WTC11 (cell line): ENCODE data around the gene PFDN5. TPM values are rescaled to one million over a fixed set of nuclear protein-coding genes. Genes with fewer than 3 reads are reported as not detected.

ENCODE experiments used
- ATF6 ChIP-seq: sonication (generic); formaldehyde crosslinking; IDR thresholded peaks from 2 replicates; pipeline ENCODE4 v1.8.1; 2023; ENCODE audit warnings: mild to moderate bottlenecking, missing genetic modification reagents
- CREB1 ChIP-seq: sonication (generic); formaldehyde crosslinking; IDR thresholded peaks from 2 replicates; pipeline ENCODE4 v1.8.0; 2023; ENCODE audit warnings: mild to moderate bottlenecking, missing genetic modification reagents
- ELF4 ChIP-seq: sonication (generic); formaldehyde crosslinking; IDR thresholded peaks from 2 replicates; pipeline ENCODE4 v1.8.1; 2022; ENCODE audit warnings: low read depth, mild to moderate bottlenecking, moderate library complexity, missing genetic modification reagents
- FOXK1 ChIP-seq: sonication (generic); formaldehyde crosslinking; IDR thresholded peaks from 2 replicates; pipeline ENCODE4 v1.8.0; 2022; ENCODE audit warnings: mild to moderate bottlenecking, moderate library complexity, missing genetic modification reagents
- FOXP1 ChIP-seq: sonication (generic); formaldehyde crosslinking; IDR thresholded peaks from 2 replicates; pipeline ENCODE4 v1.8.0; 2022; ENCODE audit warnings: missing genetic modification reagents, mild to moderate bottlenecking, moderate library complexity, borderline replicate concordance
- IRF1 ChIP-seq: sonication (generic); formaldehyde crosslinking; IDR thresholded peaks from 2 replicates; pipeline ENCODE4 v1.8.0; 2023; ENCODE audit warnings: missing genetic modification reagents
- MXD4 ChIP-seq: fragments of 250-450 bp; sonication (Bioruptor Pico); IDR thresholded peaks from 2 replicates; pipeline ENCODE4 v1.8.0; 2021; ENCODE audit warnings: mild to moderate bottlenecking, moderate library complexity, borderline replicate concordance
- NFATC4 ChIP-seq: fragments of 250-450 bp; sonication (Bioruptor Pico); IDR thresholded peaks from 2 replicates; pipeline ENCODE4 v1.9.0; 2021; ENCODE audit warnings: mild to moderate bottlenecking
- NFYB ChIP-seq: sonication (generic); formaldehyde crosslinking; conservative IDR thresholded peaks from 2 replicates; pipeline ENCODE4 v1.8.0; 2022; ENCODE audit warnings: low read depth, missing genetic modification reagents
- NR2C2 ChIP-seq: sonication (generic); formaldehyde crosslinking; IDR thresholded peaks from 2 replicates; pipeline ENCODE4 v1.8.0; 2022; ENCODE audit warnings: mild to moderate bottlenecking, missing genetic modification reagents
- OVOL2 ChIP-seq: fragments of 250-450 bp; sonication (Bioruptor Pico); IDR thresholded peaks from 2 replicates; pipeline ENCODE4 v1.9.0; 2021; ENCODE audit warnings: mild to moderate bottlenecking, borderline replicate concordance
- PRDM15 ChIP-seq: sonication (generic); formaldehyde crosslinking; IDR thresholded peaks from 2 replicates; pipeline ENCODE4 v1.8.0; 2022; ENCODE audit warnings: missing genetic modification reagents
- PREB ChIP-seq: sonication (generic); formaldehyde crosslinking; IDR thresholded peaks from 2 replicates; pipeline ENCODE4 v1.8.1; 2022; ENCODE audit warnings: mild to moderate bottlenecking, missing genetic modification reagents, moderate library complexity, borderline replicate concordance
- RELA ChIP-seq: sonication (generic); formaldehyde crosslinking; IDR thresholded peaks from 2 replicates; pipeline ENCODE4 v1.8.1; 2022; ENCODE audit warnings: missing genetic modification reagents, mild to moderate bottlenecking, borderline replicate concordance
- RORB ChIP-seq: fragments of 250-450 bp; sonication (Bioruptor Pico); IDR thresholded peaks from 2 replicates; pipeline ENCODE4 v1.9.0; 2021; ENCODE audit warnings: mild to moderate bottlenecking
- SMAD3 ChIP-seq: sonication (generic); formaldehyde crosslinking; IDR thresholded peaks from 2 replicates; pipeline ENCODE4 v1.8.0; 2022; ENCODE audit warnings: missing genetic modification reagents, mild to moderate bottlenecking, borderline replicate concordance
- SMAD4 ChIP-seq: sonication (generic); formaldehyde crosslinking; IDR thresholded peaks from 2 replicates; pipeline ENCODE4 v1.8.0; 2022; ENCODE audit warnings: mild to moderate bottlenecking, missing genetic modification reagents
- TEAD1 ChIP-seq: sonication (generic); formaldehyde crosslinking; IDR thresholded peaks from 2 replicates; pipeline ENCODE4 v1.8.0; 2022; ENCODE audit warnings: mild to moderate bottlenecking, missing genetic modification reagents
- TP53 ChIP-seq: sonication (generic); formaldehyde crosslinking; IDR thresholded peaks from 2 replicates; pipeline ENCODE4 v1.8.1; 2023; ENCODE audit warnings: mild to moderate bottlenecking, missing genetic modification reagents
- ZNF138 ChIP-seq: sonication (generic); formaldehyde crosslinking; conservative IDR thresholded peaks from 2 replicates; pipeline ENCODE4 v1.8.1; 2022; ENCODE audit warnings: mild to moderate bottlenecking, moderate library complexity, missing genetic modification reagents
- ZNF317 ChIP-seq: sonication (generic); formaldehyde crosslinking; IDR thresholded peaks from 2 replicates; pipeline ENCODE4 v1.8.1; 2023; ENCODE audit warnings: low read depth, mild to moderate bottlenecking, moderate library complexity, missing genetic modification reagents, borderline replicate concordance
- ZNF671 ChIP-seq: fragments of 250-450 bp; sonication (Bioruptor Pico); IDR thresholded peaks from 2 replicates; pipeline ENCODE4 v1.8.0; 2021; ENCODE audit warnings: mild to moderate bottlenecking
- total RNA-seq: library from RNA; stranded (reverse); gene quantifications from 3 replicates; pipeline ENCODE4 v1.2.3, GENCODE V29; 2021
- TF ChIP-seq, protein P1 (sequence below): sonication (generic); formaldehyde crosslinking; IDR thresholded peaks from 2 replicates; pipeline ENCODE4 v1.8.1; 2023; ENCODE audit warnings: mild to moderate bottlenecking, missing genetic modification reagents, moderate library complexity
- TF ChIP-seq, protein P2 (sequence below): sonication (generic); formaldehyde crosslinking; IDR thresholded peaks from 2 replicates; pipeline ENCODE4 v1.8.1; 2022; ENCODE audit warnings: low read depth, missing genetic modification reagents, borderline replicate concordance
- TF ChIP-seq, protein P3 (sequence below): sonication (generic); formaldehyde crosslinking; conservative IDR thresholded peaks from 2 replicates; pipeline ENCODE4 v1.8.1; 2022; ENCODE audit warnings: mild to moderate bottlenecking, missing genetic modification reagents
- TF ChIP-seq, protein P4 (sequence below): sonication (generic); formaldehyde crosslinking; IDR thresholded peaks from 2 replicates; pipeline ENCODE4 v1.8.0; 2022; ENCODE audit warnings: mild to moderate bottlenecking, missing genetic modification reagents

The PFDN5 gene
- total RNA-seq, 1 experiment from 2014 or later: 263 TPM

GRCh38 chr12:53251477-53252348 is 43.6 kb upstream of the PFDN5 start (continued):
- no peak for TF ChIP-seq PRDM15
- no peak for TF ChIP-seq CREB1 (CRISPR knock-in tag)
- no peak for TF ChIP-seq ZNF671 (CRISPR knock-in tag)
- TF ChIP-seq ATF6 (CRISPR knock-in tag): no peak
- TF ChIP-seq, protein P1, sequence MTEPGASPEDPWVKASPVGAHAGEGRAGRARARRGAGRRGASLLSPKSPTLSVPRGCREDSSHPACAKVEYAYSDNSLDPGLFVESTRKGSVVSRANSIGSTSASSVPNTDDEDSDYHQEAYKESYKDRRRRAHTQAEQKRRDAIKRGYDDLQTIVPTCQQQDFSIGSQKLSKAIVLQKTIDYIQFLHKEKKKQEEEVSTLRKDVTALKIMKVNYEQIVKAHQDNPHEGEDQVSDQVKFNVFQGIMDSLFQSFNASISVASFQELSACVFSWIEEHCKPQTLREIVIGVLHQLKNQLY (CRISPR knock-in tag): no peak
- no peak for TF ChIP-seq NR2C2 (CRISPR knock-in tag)
- TF ChIP-seq IRF1 (CRISPR knock-in tag): no peak
- TF ChIP-seq ELF4 (CRISPR knock-in tag): no peak
- TF ChIP-seq TP53 (CRISPR knock-in tag): no peak
- no peak for TF ChIP-seq NFYB (CRISPR knock-in tag)
- no peak for TF ChIP-seq SMAD4 (CRISPR knock-in tag)
- TF ChIP-seq ZNF138 (CRISPR knock-in tag): no peak
- TF ChIP-seq, protein P2, sequence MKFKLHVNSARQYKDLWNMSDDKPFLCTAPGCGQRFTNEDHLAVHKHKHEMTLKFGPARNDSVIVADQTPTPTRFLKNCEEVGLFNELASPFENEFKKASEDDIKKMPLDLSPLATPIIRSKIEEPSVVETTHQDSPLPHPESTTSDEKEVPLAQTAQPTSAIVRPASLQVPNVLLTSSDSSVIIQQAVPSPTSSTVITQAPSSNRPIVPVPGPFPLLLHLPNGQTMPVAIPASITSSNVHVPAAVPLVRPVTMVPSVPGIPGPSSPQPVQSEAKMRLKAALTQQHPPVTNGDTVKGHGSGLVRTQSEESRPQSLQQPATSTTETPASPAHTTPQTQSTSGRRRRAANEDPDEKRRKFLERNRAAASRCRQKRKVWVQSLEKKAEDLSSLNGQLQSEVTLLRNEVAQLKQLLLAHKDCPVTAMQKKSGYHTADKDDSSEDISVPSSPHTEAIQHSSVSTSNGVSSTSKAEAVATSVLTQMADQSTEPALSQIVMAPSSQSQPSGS (CRISPR knock-in tag): no peak
- no peak for TF ChIP-seq MXD4 (CRISPR knock-in tag)
- TF ChIP-seq RELA (CRISPR knock-in tag): no peak
- TF ChIP-seq, protein P3, sequence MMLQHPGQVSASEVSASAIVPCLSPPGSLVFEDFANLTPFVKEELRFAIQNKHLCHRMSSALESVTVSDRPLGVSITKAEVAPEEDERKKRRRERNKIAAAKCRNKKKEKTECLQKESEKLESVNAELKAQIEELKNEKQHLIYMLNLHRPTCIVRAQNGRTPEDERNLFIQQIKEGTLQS (CRISPR knock-in tag): no peak
- no peak for TF ChIP-seq FOXP1 (CRISPR knock-in tag)
- 0 out of 2 replicates have a peak, but pooled peaks have one; percentile 33 for TF ChIP-seq SMAD3
- TF ChIP-seq, protein P4, sequence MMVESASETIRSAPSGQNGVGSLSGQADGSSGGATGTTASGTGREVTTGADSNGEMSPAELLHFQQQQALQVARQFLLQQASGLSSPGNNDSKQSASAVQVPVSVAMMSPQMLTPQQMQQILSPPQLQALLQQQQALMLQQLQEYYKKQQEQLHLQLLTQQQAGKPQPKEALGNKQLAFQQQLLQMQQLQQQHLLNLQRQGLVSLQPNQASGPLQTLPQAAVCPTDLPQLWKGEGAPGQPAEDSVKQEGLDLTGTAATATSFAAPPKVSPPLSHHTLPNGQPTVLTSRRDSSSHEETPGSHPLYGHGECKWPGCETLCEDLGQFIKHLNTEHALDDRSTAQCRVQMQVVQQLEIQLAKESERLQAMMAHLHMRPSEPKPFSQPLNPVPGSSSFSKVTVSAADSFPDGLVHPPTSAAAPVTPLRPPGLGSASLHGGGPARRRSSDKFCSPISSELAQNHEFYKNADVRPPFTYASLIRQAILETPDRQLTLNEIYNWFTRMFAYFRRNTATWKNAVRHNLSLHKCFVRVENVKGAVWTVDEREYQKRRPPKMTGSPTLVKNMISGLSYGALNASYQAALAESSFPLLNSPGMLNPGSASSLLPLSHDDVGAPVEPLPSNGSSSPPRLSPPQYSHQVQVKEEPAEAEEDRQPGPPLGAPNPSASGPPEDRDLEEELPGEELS (CRISPR knock-in tag): no peak
- TF ChIP-seq NFATC4 (CRISPR knock-in tag): no peak
- no peak for TF ChIP-seq RORB
- peak; percentile 64; the same call in 1 of the 2 replicates for TF ChIP-seq FOXK1 (CRISPR knock-in tag)
- no peak for TF ChIP-seq ZNF317 (CRISPR knock-in tag)
- TF ChIP-seq TEAD1 (CRISPR knock-in tag): no peak
- no peak for TF ChIP-seq OVOL2 (CRISPR knock-in tag)
- no peak for TF ChIP-seq PREB (CRISPR knock-in tag)
